PC-3 (cell line): ENCODE results near the gene GNPTG. TPM values are rescaled to one million over a fixed set of nuclear protein-coding genes. Genes with fewer than 3 reads are reported as not detected.

Source experiments
- ATAC-seq: fragments of 200-7000 bp; cut with Tn5 transposase; 2 replicates; pipeline ENCODE4 v1.9.1; 2020; ENCODE audit warnings: mild to moderate bottlenecking, moderate library complexity
- BruUV-seq: library from RNA; stranded (reverse); fragments of 400-500 nt; replicated peaks from 2 replicates; lab custom pipeline; 2021; lab: Mats Ljungman, UMichigan
- CTCF ChIA-PET: fragments of 300-600 bp; sonication (Branson Sonifier 250); formaldehyde crosslinking; loops from one replicate; lab custom pipeline; 2022; ENCODE audit warnings: antibody characterized with exemption; lab: Charles Lee
- POLR2A ChIA-PET: fragments of 300-600 bp; sonication (Branson Sonifier 250); formaldehyde crosslinking; loops from one replicate; lab custom pipeline; 2022; ENCODE audit warnings: antibody characterized with exemption; ENCODE audit not compliant: unreplicated experiment; lab: Charles Lee
- DNase-seq: peaks from one replicate; pipeline ENCODE4 v3.0.0-alpha.2; 2015
- H2AFZ ChIP-seq: fragments of 300-600 bp; sonication (generic); 2 replicates; pipeline ENCODE4 v1.6.0; 2016; ENCODE audit warnings: antibody characterized with exemption, low read length
- H3F3A ChIP-seq: fragments of 300-600 bp; sonication (generic); one replicate; pipeline ENCODE4 v1.6.0; 2017; ENCODE audit warnings: antibody characterized with exemption, low read length, control low read depth, mild to moderate bottlenecking; ENCODE audit not compliant: unreplicated experiment
- H3K27ac ChIP-seq: fragments of 300-600 bp; sonication (generic); 2 replicates; pipeline ENCODE4 v1.5.1; 2016; ENCODE audit warnings: mild to moderate bottlenecking, low read length
- H3K27me3 ChIP-seq: fragments of 300-600 bp; sonication (generic); 2 replicates; pipeline ENCODE4 v1.6.1; 2016; ENCODE audit warnings: low read length, mixed read lengths
- H3K36me3 ChIP-seq: fragments of 300-600 bp; sonication (generic); 2 replicates; pipeline ENCODE4 v1.6.1; 2016; ENCODE audit warnings: low read depth, mixed run types, low read length, mixed read lengths
- H3K4me1 ChIP-seq: fragments of 300-600 bp; sonication (generic); 2 replicates; pipeline ENCODE4 v1.5.1; 2016; ENCODE audit warnings: low read length; ENCODE audit not compliant: insufficient read depth
- H3K4me2 ChIP-seq: fragments of 300-600 bp; sonication (generic); 2 replicates; pipeline ENCODE4 v1.6.0; 2016; ENCODE audit warnings: low read length
- H3K4me3 ChIP-seq: fragments of 300-600 bp; sonication (generic); 2 replicates; pipeline ENCODE4 v1.5.1; 2016; ENCODE audit warnings: mild to moderate bottlenecking, low read length, mixed read lengths
- H3K79me2 ChIP-seq: fragments of 300-600 bp; sonication (generic); 2 replicates; pipeline ENCODE4 v1.6.1; 2017; ENCODE audit warnings: low read length, mixed read lengths
- H3K9ac ChIP-seq: fragments of 300-600 bp; sonication (generic); 2 replicates; pipeline ENCODE4 v1.6.0; 2016; ENCODE audit warnings: mild to moderate bottlenecking, low read length
- H3K9me2 ChIP-seq: fragments of 300-600 bp; sonication (generic); replicated peaks from 2 replicates; pipeline ENCODE4 v1.6.1; 2016; ENCODE audit warnings: mixed run types, low read length, mixed read lengths
- H3K9me3 ChIP-seq: fragments of 300-600 bp; sonication (generic); 2 replicates; pipeline ENCODE4 v1.6.1; 2016; ENCODE audit warnings: low read length, mixed read lengths
- H4K20me1 ChIP-seq: fragments of 300-600 bp; sonication (generic); 2 replicates; pipeline ENCODE4 v1.6.1; 2016; ENCODE audit warnings: low read length, mixed read lengths
- EZH2 ChIP-seq: fragments of 300-600 bp; sonication (generic); IDR thresholded peaks from one replicate; pipeline ENCODE4 v1.6.1; 2017; ENCODE audit warnings: antibody characterized with exemption, mild to moderate bottlenecking, low read length; ENCODE audit not compliant: unreplicated experiment
- EZH2phosphoT487 ChIP-seq: fragments of 300-600 bp; sonication (generic); IDR thresholded peaks from 2 replicates; pipeline ENCODE4 v1.6.1; 2018; ENCODE audit warnings: mild to moderate bottlenecking, antibody characterized with exemption, low read length, borderline replicate concordance
- intact Hi-C: fragments of 100-400 bp; cut with micrococcal nuclease; formaldehyde crosslinking; loops from 2 replicates; pipeline ENCODE4 v1.9.0; 2023
- total RNA-seq: library from RNA; depleted of rRNA; stranded (reverse); fragments of >200 nt; gene quantifications from 2 replicates; pipeline ENCODE4 v1.2.3, GENCODE V29; 2014
- TF ChIP-seq, protein P1 (sequence below): fragments of 300-600 bp; sonication (generic); conservative IDR thresholded peaks from 2 replicates; pipeline ENCODE4 v1.5.1; 2017; ENCODE audit warnings: antibody characterized with exemption, low read depth, mild to moderate bottlenecking, low read length

The GNPTG gene
- total RNA-seq, 1 experiment from 2014 or later, result 36.3 TPM

- DNase-seq (no peak), ATAC-seq (no peak)
- Histone ChIP-seq H4K20me1 (peaks cover 4% of the 10 kb centered on the region; the same call in 1 of the 2 replicates), H3K9me3 (no peaks in the 10 kb centered on the region), H3K9ac (no peak overlapping the region), H3K4me3 (no peak overlapping the region), H3K4me1 (no peaks in the 10 kb centered on the region), H2AFZ (no peak overlapping the region), H3K79me2 (peaks cover 28% of the 10 kb centered on the region), H3K4me2 (no peak overlapping the region), H3K27me3 (no peaks in the 10 kb centered on the region), H3K36me3 (peaks cover 40% of the 10 kb centered on the region), H3K9me2 (no peaks in the 10 kb centered on the region), H3K27ac (no peak overlapping the region), H3F3A (no peaks in the 10 kb centered on the region)
- CTCF ChIA-PET, result no interaction called here
- POLR2A ChIA-PET, result no interaction called here
- intact Hi-C loops, result no loop called here
- TF ChIP-seq EZH2 (no peak), EZH2phosphoT487 (no peak)
- BruUV-seq, result no TSS peak
These were observed 32.7 kb upstream of the GNPTG start for GRCh38 chr16:1319041-1319440.

GRCh38 chr16:1320097-1320496 is 31.6 kb upstream of the GNPTG start:
- Histone ChIP-seq H2AFZ (no peak overlapping the region), H3K9me3 (no peaks in the 10 kb centered on the region), H3K27ac (no peak overlapping the region), H3K36me3 (peaks cover 37% of the 10 kb centered on the region), H3K27me3 (no peaks in the 10 kb centered on the region), H3K9me2 (no peaks in the 10 kb centered on the region), H3K4me3 (no peak overlapping the region), H4K20me1 (no peaks in the 10 kb centered on the region), H3F3A (no peaks in the 10 kb centered on the region), H3K4me1 (no peaks in the 10 kb centered on the region), H3K4me2 (no peak overlapping the region), H3K79me2 (peaks cover 18% of the 10 kb centered on the region; the same call in 1 of the 2 replicates), H3K9ac (no peak overlapping the region)
- TF ChIP-seq EZH2phosphoT487, result no peak
- no peak for TF ChIP-seq EZH2
- TF ChIP-seq, protein P1, sequence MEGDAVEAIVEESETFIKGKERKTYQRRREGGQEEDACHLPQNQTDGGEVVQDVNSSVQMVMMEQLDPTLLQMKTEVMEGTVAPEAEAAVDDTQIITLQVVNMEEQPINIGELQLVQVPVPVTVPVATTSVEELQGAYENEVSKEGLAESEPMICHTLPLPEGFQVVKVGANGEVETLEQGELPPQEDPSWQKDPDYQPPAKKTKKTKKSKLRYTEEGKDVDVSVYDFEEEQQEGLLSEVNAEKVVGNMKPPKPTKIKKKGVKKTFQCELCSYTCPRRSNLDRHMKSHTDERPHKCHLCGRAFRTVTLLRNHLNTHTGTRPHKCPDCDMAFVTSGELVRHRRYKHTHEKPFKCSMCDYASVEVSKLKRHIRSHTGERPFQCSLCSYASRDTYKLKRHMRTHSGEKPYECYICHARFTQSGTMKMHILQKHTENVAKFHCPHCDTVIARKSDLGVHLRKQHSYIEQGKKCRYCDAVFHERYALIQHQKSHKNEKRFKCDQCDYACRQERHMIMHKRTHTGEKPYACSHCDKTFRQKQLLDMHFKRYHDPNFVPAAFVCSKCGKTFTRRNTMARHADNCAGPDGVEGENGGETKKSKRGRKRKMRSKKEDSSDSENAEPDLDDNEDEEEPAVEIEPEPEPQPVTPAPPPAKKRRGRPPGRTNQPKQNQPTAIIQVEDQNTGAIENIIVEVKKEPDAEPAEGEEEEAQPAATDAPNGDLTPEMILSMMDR, result no peak
- ChIA-PET POLR2A (no interaction called here), CTCF (no interaction called here)
- intact Hi-C loops, result no loop called here
- DNase-seq (no peak), ATAC-seq (no peak)
- no TSS peak for BruUV-seq

GRCh38 chr16:1320658-1321240 is 31.0 kb upstream of the GNPTG start:
- Histone ChIP-seq H3K9me3 (no peaks in the 10 kb centered on the region), H3K4me3 (no peak overlapping the region), H3K9me2 (no peaks in the 10 kb centered on the region), H3K27ac (no peak overlapping the region), H3K27me3 (no peaks in the 10 kb centered on the region), H3K36me3 (peaks cover 31% of the 10 kb centered on the region), H3K9ac (no peak overlapping the region), H3K79me2 (peaks cover 13% of the 10 kb centered on the region; the same call in 1 of the 2 replicates), H3F3A (no peaks in the 10 kb centered on the region), H2AFZ (no peak overlapping the region), H3K4me2 (no peak overlapping the region), H3K4me1 (no peaks in the 10 kb centered on the region), H4K20me1 (no peaks in the 10 kb centered on the region)
- intact Hi-C loops, result no loop called here
- no peak for TF ChIP-seq EZH2
- TF ChIP-seq, protein P1, result no peak
- TF ChIP-seq EZH2phosphoT487, result no peak
- no peak for DNase-seq
- CTCF ChIA-PET, result no interaction called here
- POLR2A ChIA-PET, result no interaction called here
- BruUV-seq, result no TSS peak
- ATAC-seq, result no peak
